HG02759 (cell line): ENCODE data around the gene DCTN3.
"Not testable (repeated sequence)": the region's sequence is repeated elsewhere in the genome, so short reads cannot be mapped to it uniquely, and the experiment has no call there.

Source experiments
- ATAC-seq: cut with Tn5 transposase; IDR thresholded peaks from one replicate; pipeline ENCODE4 v1.9.1; 2021; ENCODE audit warnings: mild to moderate bottlenecking, moderate library complexity; ENCODE audit not compliant: unreplicated experiment

Gene DCTN3

GRCh38 chr9:34647651-34648050, 27.4 kb upstream of the DCTN3 start:
- no peak for ATAC-seq

GRCh38 chr9:34647084-34647403, 26.7 kb upstream of the DCTN3 start:
- ATAC-seq, result no peak

DNA sequence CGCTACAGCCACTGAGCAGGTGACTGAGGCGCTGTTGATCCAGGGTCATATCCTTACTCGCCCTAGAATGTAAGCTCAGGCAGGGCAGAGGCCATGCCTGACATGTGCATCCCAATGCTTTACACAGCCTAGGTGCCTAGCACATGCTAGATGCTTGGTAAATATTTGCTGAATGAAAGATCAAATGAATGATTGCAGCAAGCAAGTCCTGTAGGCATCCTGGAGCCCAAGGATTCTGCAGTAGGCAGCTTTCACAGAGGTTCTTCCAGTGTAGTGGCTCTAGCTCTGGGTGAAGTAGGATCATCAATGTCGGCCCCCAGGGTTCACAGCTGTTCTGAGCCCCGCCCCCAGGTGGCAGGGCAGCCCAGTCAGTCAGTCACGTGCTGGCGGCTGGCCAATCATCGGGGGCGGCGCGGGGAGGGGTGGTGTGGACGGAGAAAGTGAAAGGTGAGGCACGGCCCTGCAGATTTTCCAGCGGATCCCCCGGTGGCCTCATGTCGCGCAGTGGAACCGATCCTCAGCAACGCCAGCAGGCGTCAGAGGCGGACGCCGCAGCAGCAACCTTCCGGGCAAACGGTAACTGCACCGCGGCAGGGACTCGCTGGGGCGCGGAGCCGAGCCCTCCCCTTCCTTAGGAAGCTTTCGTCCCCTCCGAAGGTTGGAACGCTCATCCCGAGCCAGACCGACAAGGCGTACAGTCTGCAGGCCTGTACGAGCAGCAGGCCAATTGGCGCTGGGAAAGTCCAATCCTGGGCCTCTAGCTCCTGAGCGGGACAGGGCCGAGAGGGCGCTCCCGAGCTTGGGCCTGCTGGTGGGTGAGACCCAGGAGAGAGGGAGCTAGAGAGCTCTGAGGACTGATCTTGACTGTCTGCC, 26.2 kb upstream of the DCTN3 start, which contains the start of gene GALT:
Gene GALT (plus strand): TSS at position 465 of the 873 bp plus-strand sequence. CDS start 30 bp downstream, at position 495.
- peak; percentile 91 for ATAC-seq

DNA sequence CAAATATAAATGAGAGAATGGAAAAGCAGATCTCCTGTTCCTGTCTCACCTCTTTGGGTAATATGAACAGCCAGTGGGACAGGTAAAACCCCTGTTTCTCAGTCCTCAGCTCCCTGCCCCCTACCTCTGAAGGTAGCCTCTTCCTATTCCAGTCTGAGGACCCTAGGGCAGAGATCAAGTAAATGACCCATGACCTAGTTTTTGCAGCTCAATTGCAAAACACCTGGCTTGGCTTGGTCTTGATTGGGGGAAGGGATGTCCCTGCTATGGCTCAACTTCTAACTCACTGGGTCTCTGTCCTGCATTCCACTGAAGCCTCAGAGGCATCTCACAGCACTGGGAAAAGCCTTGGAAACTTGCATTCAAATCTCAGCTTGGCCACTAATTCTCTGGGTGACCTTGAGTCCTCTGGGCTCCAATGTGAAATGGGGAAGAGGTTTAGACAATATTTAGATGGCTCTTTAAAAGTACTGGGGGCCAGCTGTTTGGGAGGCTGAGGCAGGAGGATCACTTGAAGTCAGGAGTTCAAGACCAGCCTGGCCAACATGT, 24.5 kb upstream of the DCTN3 start:
- ATAC-seq, result no peak

GRCh38 chr9:34642679-34643078, 22.4 kb upstream of the DCTN3 start:
- no peak for ATAC-seq

GRCh38 chr9:34639322-34639721, 19.0 kb upstream of the DCTN3 start:
- ATAC-seq, result not testable (repeated sequence)

GRCh38 chr9:34638138-34638445, 17.8 kb upstream of the DCTN3 start:
- no peak for ATAC-seq

GRCh38 chr9:34637356-34638137, 17.3 kb upstream of the DCTN3 start, which contains the start of gene SIGMAR1:
SIGMAR1 (minus strand) TSS chr9:34637787; CDS start chr9:34637697, 90 bp downstream.
- ATAC-seq, result peak; percentile 91

- ATAC-seq, result peak; percentile 1
These were observed 16.6 kb upstream of the DCTN3 start for GRCh38 chr9:34636791-34637355.

GRCh38 chr9:34635556-34635955, 15.3 kb upstream of the DCTN3 start:
- no peak for ATAC-seq

- no peak for ATAC-seq
These were observed 14.4 kb upstream of the DCTN3 start for GRCh38 chr9:34634551-34635248.

DNA sequence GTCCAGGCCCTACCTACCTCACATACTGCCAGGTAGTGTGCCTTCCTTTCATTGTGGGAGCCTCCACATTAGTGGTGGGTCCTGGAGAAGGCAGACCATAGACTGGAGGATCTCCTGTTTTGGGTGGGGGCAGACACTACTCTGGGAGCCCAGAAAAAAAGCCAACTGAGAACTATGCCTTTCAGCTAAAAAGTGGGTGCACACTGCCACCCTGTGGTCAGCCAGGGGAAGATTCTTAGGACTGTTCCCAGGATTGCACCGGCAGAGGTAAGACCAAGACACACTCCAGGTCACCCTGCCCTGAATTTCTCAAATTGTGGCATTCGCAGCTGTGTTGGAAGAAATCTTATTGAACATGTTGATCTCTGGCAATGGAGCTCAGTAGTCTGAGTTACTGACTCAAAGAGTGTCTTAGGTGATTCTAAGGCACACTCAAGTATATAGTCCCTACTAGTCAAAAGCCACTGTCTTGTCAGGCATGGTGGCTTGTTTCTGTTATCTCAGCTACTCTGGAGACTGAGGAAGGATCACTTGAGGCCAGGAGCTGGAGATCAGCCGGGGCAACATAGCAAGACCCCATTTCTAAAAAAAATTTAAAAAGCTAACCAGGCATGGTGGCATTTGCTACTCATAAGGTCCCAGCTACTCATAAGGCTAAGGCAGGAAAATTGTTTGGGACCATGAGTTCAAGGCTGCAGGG, 13.7 kb upstream of the DCTN3 start:
- no peak for ATAC-seq

GRCh38 chr9:34633166-34633565, 12.9 kb upstream of the DCTN3 start:
- no peak for ATAC-seq

GRCh38 chr9:34630402-34631154, 10.3 kb upstream of the DCTN3 start:
- ATAC-seq, result no peak

DNA sequence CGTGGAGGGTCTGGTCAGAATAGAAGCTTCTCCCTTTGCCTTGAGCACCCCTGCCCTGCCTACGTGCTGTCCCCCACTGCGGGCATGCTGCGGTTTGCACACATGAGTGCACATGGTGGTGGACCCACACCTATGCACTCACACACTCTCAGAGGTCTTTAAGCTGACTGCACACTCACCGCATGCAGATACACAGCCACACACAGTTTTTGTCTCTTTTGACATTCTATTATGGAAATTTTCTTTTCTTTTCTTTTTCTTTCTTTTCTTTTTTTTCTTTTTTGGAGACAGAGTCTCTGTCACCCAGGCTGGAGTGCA, 9.2 kb upstream of the DCTN3 start:
- no peak for ATAC-seq

DNA sequence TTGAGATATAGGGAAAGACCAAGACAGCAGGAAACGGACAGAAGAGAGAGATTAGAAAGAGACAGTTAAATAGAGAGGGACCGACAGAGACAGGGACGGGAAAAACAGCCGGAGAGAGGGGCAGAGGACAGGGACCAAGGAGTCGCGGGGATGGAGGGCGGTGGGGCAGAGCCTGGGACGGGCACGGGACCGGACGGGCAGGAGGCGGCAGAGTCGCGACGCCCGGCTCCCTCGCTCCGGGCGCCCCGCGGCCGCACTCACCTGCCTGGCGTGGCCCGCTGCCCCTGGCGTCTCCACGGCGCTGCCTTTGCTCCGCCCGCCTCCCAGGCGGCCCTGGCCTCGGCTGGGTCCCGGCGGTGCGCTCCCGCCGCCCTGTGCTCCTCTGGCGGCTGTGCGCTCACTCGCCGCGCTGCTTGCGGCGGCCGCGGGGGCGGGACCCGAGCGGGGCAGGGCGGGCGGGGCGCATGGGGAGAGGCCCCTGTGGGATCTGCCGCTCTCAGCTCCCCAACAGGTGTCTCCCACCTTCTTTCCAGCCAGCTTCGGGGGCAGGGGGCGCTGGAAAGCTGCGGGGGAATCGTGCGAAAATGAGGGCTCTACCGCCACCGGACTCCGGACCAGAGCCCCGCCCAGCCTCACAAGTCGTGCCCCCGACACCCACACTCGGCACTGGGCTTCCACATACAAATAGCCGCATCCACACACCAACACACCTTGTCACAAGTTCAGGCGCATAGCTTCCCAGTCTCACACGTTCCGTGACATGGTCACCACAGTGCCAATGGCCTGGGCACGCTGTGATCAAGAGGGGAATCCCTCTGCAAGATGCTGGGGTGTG, 8.6 kb upstream of the DCTN3 start, which contains the start of gene ARID3C:
Gene ARID3C (minus strand): TSS at position 411 of the 835 bp plus-strand sequence. CDS start 1,052 bp downstream, outside the sequence.
- peak; percentile 57 for ATAC-seq

- no peak for ATAC-seq
These were observed 7.7 kb upstream of the DCTN3 start for GRCh38 chr9:34627716-34628655.

GRCh38 chr9:34625186-34625486, 4.8 kb upstream of the DCTN3 start:
- no peak for ATAC-seq
